Superior temporal gyrus (tissue), 1 donor: ENCODE measurements around the gene TRHDE.

Experiments
- DNase-seq: peaks from one replicate; pipeline ENCODE4 v3.0.0-alpha.2; 2016; ENCODE audit errors: extremely low spot score

Gene TRHDE

DNA sequence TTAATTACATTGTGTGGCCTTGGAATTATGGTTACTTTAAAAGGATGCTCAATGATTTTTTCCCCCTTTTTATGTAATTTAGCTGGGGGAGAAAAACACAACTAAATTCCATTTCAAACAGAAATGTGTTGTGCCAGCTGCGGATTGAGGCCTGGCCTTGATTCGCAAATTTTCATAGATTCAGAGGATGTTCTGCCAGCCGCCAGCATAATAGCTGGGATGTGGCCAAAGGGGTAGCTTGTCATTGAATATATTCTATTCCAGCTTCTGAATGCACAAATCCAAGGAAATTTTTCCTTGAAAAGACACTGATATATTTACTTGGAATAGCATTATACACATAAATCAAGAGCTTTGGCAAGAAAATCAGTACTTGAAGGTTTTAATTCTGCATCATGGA, 43.7 kb downstream of the TRHDE start:
- peak; percentile 48 for DNase-seq

- no peak for DNase-seq
Observed at GRCh38 chr12:72318341-72318740, 46.2 kb downstream of the TRHDE start.

GRCh38 chr12:72323881-72324280, 51.7 kb downstream of the TRHDE start:
- no peak for DNase-seq

DNA sequence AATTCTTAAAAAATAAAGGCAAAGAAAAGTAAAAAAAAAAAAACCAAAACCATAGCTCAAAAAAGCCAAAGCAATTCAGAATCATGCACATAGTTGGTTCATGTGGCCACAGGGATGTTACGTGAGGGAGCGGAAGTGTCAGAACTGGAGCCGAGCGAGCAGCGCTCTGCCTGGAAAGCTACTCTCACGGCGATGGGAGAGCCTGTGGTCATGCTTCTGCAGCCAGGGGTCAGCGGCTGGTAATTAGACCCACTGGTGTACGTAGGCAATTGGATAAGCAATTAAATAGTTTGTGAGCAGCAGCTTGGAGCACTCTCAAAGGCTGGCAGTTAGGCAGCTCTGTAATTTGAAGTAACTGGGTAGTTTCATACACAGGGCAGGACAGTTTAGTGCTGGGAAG, 58.1 kb downstream of the TRHDE start:
- DNase-seq: no peak

DNA sequence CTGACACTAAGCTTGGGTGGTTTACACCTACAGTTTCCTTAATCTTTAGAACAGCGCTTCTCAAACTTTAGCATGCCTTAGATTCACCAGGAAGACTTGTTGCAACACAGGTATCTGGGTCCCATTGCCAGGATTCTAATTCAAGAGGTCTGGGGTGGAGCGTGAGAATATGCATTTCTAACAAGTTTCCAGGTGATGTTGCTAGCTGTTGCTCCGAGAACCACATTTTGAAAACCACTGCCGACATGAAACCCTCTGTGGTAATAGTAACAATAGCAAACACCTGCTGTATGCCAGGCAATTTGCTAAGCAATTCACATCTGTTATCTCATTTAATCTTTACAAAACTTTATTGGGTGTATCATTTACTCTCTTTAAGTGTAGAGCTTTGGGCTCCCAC, 58.6 kb downstream of the TRHDE start:
- no peak for DNase-seq

DNA sequence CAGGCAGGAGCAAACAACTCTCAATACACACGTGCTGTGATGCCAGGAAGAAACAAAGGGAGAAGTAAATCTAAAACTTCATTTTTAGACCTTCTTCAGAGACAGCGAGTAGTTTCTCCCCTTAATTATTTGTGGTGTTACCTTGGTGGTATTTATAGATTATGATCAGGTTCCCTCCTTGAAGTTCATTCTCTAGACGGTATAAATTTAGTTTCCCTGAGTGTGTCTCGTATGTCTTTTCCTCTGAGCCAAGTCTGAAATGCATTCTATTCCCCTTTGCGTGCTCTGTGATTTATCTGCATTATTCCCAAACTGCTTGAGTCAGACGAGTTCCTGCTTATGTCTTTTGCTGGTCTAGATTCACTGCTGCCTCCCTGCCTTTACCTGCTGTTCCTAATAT, 65.2 kb downstream of the TRHDE start:
- no peak for DNase-seq

DNA sequence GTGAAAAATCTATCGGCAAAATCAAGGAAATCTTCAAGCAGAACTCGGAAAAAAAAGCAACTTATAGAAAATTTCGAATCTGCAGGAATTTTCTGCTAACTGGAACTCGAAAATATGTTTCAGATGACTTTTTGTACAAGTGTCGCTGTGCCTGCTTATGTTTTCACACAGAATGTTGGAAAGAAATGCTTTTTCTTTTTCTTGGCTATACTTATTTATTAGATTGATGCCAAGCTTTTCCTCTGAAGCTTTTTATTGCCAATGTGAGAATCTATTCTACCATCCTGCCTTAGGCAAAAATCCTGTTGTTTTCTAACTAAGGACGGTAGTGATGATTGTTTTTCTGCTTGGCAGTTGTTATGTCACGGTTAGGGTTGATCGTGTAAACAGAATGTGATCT, 65.8 kb downstream of the TRHDE start:
- no peak for DNase-seq

GRCh38 chr12:72338437-72338836, 66.3 kb downstream of the TRHDE start:
- no peak for DNase-seq

- peak; percentile 98 for DNase-seq
Observed at GRCh38 chr12:72346363-72346944, 74.3 kb downstream of the TRHDE start.

GRCh38 chr12:72349491-72349890, 77.3 kb downstream of the TRHDE start:
- no peak for DNase-seq

GRCh38 chr12:72359416-72359815, 87.2 kb downstream of the TRHDE start:
- DNase-seq: no peak

DNA sequence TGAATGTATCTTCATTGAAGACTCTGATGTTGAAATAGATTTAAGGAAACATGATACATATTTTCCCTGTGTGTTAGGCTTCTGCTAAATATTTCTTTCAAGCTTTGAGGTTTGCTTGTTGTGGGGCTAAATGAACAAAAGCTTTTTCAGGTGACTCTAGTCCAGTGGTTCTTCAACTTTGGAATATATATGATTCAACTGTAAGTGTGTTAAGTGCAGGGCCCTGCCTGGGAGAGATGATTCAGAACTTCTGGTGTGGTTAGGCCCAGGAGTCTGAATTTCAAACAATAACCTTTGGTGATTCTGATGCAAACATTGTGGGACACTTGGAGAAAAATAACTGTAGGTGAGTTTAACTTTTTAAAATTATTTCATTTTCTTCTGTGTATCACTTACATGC, 93.0 kb downstream of the TRHDE start:
- no peak for DNase-seq

DNA sequence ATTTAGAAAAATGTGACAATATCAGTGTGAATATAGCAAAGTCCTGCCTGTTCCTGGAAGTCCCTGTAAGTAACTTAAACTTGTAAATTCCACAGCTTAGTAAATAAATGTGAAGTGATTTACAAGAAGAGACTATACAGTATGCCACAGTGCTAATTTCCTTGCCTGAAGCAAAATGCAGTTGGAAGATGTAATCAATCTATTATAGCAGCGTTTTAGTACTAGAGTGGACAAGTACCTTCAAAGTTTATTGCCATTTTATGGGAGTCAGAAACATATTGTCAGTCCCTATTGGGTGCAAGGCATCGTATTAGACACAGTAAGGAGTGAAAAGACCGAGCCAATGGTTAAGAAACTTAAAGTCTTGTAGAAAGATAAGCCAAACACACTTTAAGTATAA, 94.1 kb downstream of the TRHDE start:
- no peak for DNase-seq

- no peak for DNase-seq
Observed at GRCh38 chr12:72368298-72368697, 96.1 kb downstream of the TRHDE start.

- DNase-seq: no peak
Observed at GRCh38 chr12:72368719-72369422, 96.7 kb downstream of the TRHDE start.

GRCh38 chr12:72369423-72369959, 97.3 kb downstream of the TRHDE start:
- DNase-seq: no peak

GRCh38 chr12:72380441-72380840, 108.3 kb downstream of the TRHDE start:
- no peak for DNase-seq

- DNase-seq: no peak
Observed at GRCh38 chr12:72388322-72388721, 116.2 kb downstream of the TRHDE start.

DNA sequence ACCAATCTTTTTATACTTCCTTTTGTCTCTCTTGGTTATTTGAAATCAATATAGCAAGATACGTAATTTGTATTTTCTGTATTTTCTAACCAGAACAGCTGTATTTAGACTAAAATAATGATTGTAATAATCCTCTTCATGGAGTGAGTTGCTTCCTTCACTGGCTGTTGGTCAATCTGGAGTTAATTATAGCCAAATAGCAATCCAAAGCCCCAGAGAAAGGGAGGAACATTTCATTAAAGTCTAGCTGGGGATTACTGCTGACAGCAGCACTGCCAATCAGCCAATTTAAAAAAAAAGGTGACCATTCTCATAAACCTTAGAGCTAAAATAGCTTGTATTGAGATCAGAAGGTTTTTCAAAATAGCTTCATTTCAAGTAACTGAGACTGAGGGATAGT, 118.0 kb downstream of the TRHDE start:
- no peak for DNase-seq

DNA sequence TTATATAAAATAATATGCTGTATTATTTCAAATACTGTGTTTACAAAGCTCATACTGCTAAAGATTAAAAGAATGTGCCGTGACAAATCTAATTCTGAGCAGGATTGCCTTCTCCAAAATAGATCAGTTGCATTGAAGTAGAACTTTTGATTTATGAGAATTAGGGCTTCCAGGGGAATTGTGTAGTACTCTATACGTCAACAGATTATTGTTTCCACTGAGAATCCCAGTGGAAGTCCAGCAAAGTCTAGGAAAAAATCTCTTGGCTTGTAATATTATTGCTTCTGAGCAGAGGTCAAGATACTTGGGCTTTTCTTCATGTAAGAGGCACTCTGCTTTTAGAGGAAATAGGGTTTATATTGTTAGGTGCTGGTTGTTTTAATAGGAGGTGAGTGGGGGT, 133.9 kb downstream of the TRHDE start:
- no peak for DNase-seq

- DNase-seq: no peak
Observed at GRCh38 chr12:72432037-72432604, 160.0 kb downstream of the TRHDE start.

GRCh38 chr12:72433298-72433697, 161.1 kb downstream of the TRHDE start:
- no peak for DNase-seq

GRCh38 chr12:72434999-72435398, 162.8 kb downstream of the TRHDE start:
- DNase-seq: no peak
